ENCODE measurements around the gene HNRNPA0.

GRCh38 chr5:137754188-137754960 is at the start of gene HNRNPA0:
- TF ChIP-seq CTCF (conservative IDR thresholded peaks at IDR 0.05; ENCODE audit: low read length): no peak
- no peak for TF ChIP-seq EZH2phosphoT487 (IDR thresholded peaks at IDR 0.05; ENCODE audit: borderline replicate concordance, low read depth, low read length)

Measured in OCI-LY7 (cell line).